B cell (primary cell): ENCODE results near the gene GNAT2. TPM values are rescaled to one million over a fixed set of nuclear protein-coding genes. Genes with fewer than 3 reads are reported as not detected.

Experiments
- ATAC-seq: fragments of 200-7000 bp; cut with Tn5 transposase; one replicate; pipeline ENCODE4 v1.10.0; 2021; ENCODE audit warnings: low read depth, mild to moderate bottlenecking, moderate number of reproducible peaks, moderate library complexity
- CTCF ChIA-PET: fragments of 350-600 bp; sonication (Branson Sonifier 250); formaldehyde crosslinking; loops from one replicate; lab custom pipeline; 2021; ENCODE audit warnings: antibody characterized with exemption, inconsistent platforms; lab: Charles Lee
- POLR2A ChIA-PET: fragments of 350-600 bp; sonication (Branson Sonifier 250); formaldehyde crosslinking; loops from one replicate; lab custom pipeline; 2021; ENCODE audit warnings: antibody characterized with exemption; lab: Charles Lee
- DNase-seq: peaks from one replicate; pipeline ENCODE4 v3.0.0; 2013
- H2AFZ ChIP-seq: 2 replicates; pipeline ENCODE4 v1.6.1; 2012; ENCODE audit warnings: mild to moderate bottlenecking, low read depth, low read length; ENCODE audit not compliant: insufficient read depth, poor library complexity, severe bottlenecking
- H3K27ac ChIP-seq, 2 donors: 1 replicate in 1 of 2; 2 replicates in 1 of 2; pipeline ENCODE4 v1.5.1; 2012 to 2013; ENCODE audit warnings: low read length in 2 of 2, mild to moderate bottlenecking in 2 of 2, moderate library complexity in 1 of 2
- H3K27me3 ChIP-seq, 4 experiments: fragments of 200-600 bp in 1 of 4; sonication (generic) in 1 of 4; replicated peaks in 1 of 4; 1 replicate in 2 of 4; 2 replicates in 2 of 4; pipeline versions ENCODE4 v1.6.1 to v1.7.0; 2013 to 2016; ENCODE audit warnings: low read length in 3 of 4, mild to moderate bottlenecking in 2 of 4, mixed read lengths in 1 of 4, moderate library complexity in 1 of 4; ENCODE audit not compliant: insufficient read depth in 4 of 4, control insufficient read depth in 3 of 4; ENCODE audit errors: control extremely low read depth in 1 of 4
- H3K36me3 ChIP-seq, 2 experiments: replicated peaks in 1 of 2; 1 replicate in 1 of 2; 2 replicates in 1 of 2; pipeline versions ENCODE4 v1.6.1 to v1.7.1; 2013; ENCODE audit warnings: low read length in 1 of 2; ENCODE audit not compliant: insufficient read depth in 2 of 2, control insufficient read depth in 1 of 2; ENCODE audit errors: control extremely low read depth in 1 of 2, extremely low read depth in 1 of 2
- H3K4me1 ChIP-seq, 2 donors: fragments of 200-600 bp in 1 of 2; sonication (generic) in 1 of 2; 1 replicate in 1 of 2; 2 replicates in 1 of 2; pipeline versions ENCODE4 v1.5.1 to v1.6.1; 2013 to 2017; ENCODE audit warnings: low read length in 2 of 2; ENCODE audit not compliant: control insufficient read depth in 2 of 2, insufficient read depth in 2 of 2
- H3K4me2 ChIP-seq: replicated peaks from 2 replicates; pipeline ENCODE3; 2012; ENCODE audit warnings: mild to moderate bottlenecking, low read depth, low read length; ENCODE audit not compliant: poor library complexity, severe bottlenecking
- H3K4me3 ChIP-seq, 5 experiments: fragments of 200-600 bp in 1 of 5; sonication (generic) in 1 of 5; 1 replicate in 3 of 5; 2 replicates in 2 of 5; pipeline versions ENCODE4 v1.5.1 to v1.7.0; 2011 to 2016; ENCODE audit warnings: low read length in 4 of 5, mild to moderate bottlenecking in 4 of 5, low read depth in 2 of 5, control low read depth in 1 of 5, moderate library complexity in 1 of 5; ENCODE audit not compliant: insufficient read depth in 1 of 5; ENCODE audit errors: control extremely low read depth in 1 of 5, extremely low read depth in 1 of 5
- H3K79me2 ChIP-seq: fragments of 200-600 bp; sonication (generic); one replicate; pipeline ENCODE4 v1.6.0; 2016; ENCODE audit warnings: low read length; ENCODE audit not compliant: control insufficient read depth, insufficient read depth
- H3K9ac ChIP-seq: fragments of 200-600 bp; sonication (generic); 2 replicates; pipeline ENCODE4 v1.6.1; 2017; ENCODE audit warnings: mild to moderate bottlenecking, low read length, moderate library complexity
- H3K9me3 ChIP-seq, 3 donors: one replicate each; pipeline versions ENCODE4 v1.6.1 to v1.7.1; 2013; ENCODE audit warnings: low read length in 2 of 3; ENCODE audit not compliant: control insufficient read depth in 2 of 3, insufficient read depth in 1 of 3; ENCODE audit errors: control extremely low read depth in 1 of 3
- H4K20me1 ChIP-seq: 2 replicates; pipeline ENCODE4 v1.6.0; 2012; ENCODE audit warnings: mild to moderate bottlenecking, low read length; ENCODE audit not compliant: insufficient read depth, control insufficient read depth, poor library complexity, severe bottlenecking
- H3K27ac Mint-ChIP-seq: one replicate; pipeline ENCODE4 v1.8.0; 2021; ENCODE audit warnings: mixed read lengths
- H3K27me3 Mint-ChIP-seq: one replicate; pipeline ENCODE4 v1.8.0; 2021; ENCODE audit warnings: mixed read lengths
- H3K4me1 Mint-ChIP-seq: one replicate; pipeline ENCODE4 v1.8.0; 2021; ENCODE audit warnings: mixed read lengths
- H3K4me3 Mint-ChIP-seq: one replicate; pipeline ENCODE4 v1.8.0; 2021; ENCODE audit warnings: mixed read lengths
- H3K9me3 Mint-ChIP-seq: one replicate; pipeline ENCODE4 v1.8.0; 2022; ENCODE audit warnings: mixed read lengths; ENCODE audit not compliant: insufficient read depth
- CTCF ChIP-seq: fragments of 200-600 bp; IDR thresholded peaks from one replicate; pipeline ENCODE4 v1.8.0; 2022; ENCODE audit warnings: antibody characterized with exemption, mild to moderate bottlenecking
- EZH2 ChIP-seq: IDR thresholded peaks from 2 replicates; pipeline ENCODE4 v1.6.1; 2012; ENCODE audit warnings: borderline replicate concordance, low read depth, mild to moderate bottlenecking, moderate library complexity, low read length; ENCODE audit not compliant: insufficient read depth, poor library complexity, severe bottlenecking
- WGBS: methylation state at CpG from one replicate; pipeline ENCODE4 v1.1.5; 2013; ENCODE audit warnings: missing lambda C conversion rate; ENCODE audit not compliant: insufficient coverage; 5-methylcytosine and 5-hydroxymethylcytosine counted together
- intact Hi-C: fragments of 100-400 bp; cut with micrococcal nuclease; formaldehyde crosslinking; loops from one replicate; pipeline ENCODE4 v1.10.0; 2022
- polyA plus RNA-seq: library from polyadenylated mRNA; depleted of rRNA; stranded (reverse); fragments of >200 nt; gene quantifications from 2 replicates; pipeline ENCODE4 v1.2.3, GENCODE V29; 2012
- total RNA-seq, 2 donors: library from RNA; stranded (reverse); fragments of 120-200 nt in 1 of 2; gene quantifications; 1 replicate in 1 of 2; 2 replicates in 1 of 2; pipeline versions ENCODE4 v1.2.3 to v1.2.4, GENCODE V29; 2013 to 2022

The GNAT2 gene
- total and polyA plus RNA-seq, 2 donors (not counting 1 experiment from before 2014, with no cell fraction given): not detected

DNA sequence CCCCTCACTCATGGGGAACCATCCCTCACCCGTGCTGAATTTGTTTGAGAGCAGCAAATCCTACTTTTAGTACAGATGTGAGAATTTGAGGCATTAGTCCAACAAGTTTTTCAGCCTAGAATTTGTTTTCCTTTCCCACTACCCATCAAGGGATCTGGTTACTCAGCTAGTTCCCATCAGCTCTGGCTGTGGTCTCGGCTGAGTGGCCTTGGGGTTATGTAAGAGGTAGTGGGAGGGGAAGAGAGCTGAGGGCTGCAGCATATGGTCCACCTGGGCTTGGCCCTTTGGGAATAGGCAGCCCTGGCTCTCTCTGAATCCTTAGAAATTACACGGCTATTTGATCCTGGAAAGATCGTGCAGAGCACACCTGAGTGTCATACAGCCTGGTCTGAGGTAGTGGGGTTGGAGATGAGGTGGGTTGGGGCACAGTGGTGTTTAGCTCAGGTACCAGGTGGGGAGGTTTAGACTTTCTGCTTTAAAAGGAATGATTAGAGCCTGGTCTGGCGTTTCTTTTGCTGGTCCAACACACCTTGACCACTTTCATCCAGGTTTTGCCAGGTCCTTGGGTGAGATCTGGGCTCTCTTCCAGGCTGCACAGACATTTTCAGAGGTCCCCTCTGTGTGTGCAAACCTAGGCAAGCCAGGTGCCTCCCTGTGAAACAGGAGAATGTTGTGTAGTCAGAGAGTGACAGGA lies 40.7 kb upstream of the GNAT2 start:
- Mint-ChIP-seq H3K4me1 (peaks cover 19% of the 10 kb centered on the region), H3K9me3 (no peaks in the 10 kb centered on the region), H3K4me3 (no peak overlapping the region), H3K27ac (no peak overlapping the region), H3K27me3 (no peaks in the 10 kb centered on the region)
- no peak overlapping the region for H2AFZ ChIP-seq
- peaks cover 9 to 15% of the 10 kb centered on the region in 2 donors for H3K4me1 ChIP-seq
- 85% methylated on average over 4 of the region's 5 CpGs for WGBS
- peaks cover 0 to 16% of the 10 kb centered on the region in 2 experiments for H3K36me3 ChIP-seq
- H4K20me1 ChIP-seq: no peaks in the 10 kb centered on the region
- ChIA-PET CTCF (interaction anchor here (1.0 kb wide), 1 partner anchor 20 kb away, joined by 3 read pairs; no protein-coding TSS in a partner anchor), POLR2A (no interaction called here)
- no peak overlapping the region for H3K4me2 ChIP-seq
- no peak for TF ChIP-seq EZH2
- no peak overlapping the region for H3K9ac ChIP-seq
- no peaks in the 10 kb centered on the region for H3K79me2 ChIP-seq
- ATAC-seq (no peak), DNase-seq (no peak)
- H3K4me3 ChIP-seq: no peak overlapping the region
- intact Hi-C loops: loop anchor here (10.0 kb wide), 1 partner anchor 175 kb away; the partner anchor contains the start of gene ATXN7L2
- no peaks in the 10 kb centered on the region for H3K27me3 ChIP-seq
- no peaks in the 10 kb centered on the region for H3K9me3 ChIP-seq
- H3K27ac ChIP-seq: no peak overlapping the region

GRCh38 chr1:109659145-109659544 lies 39.7 kb upstream of the GNAT2 start:
- peaks cover 11 to 17% of the 10 kb centered on the region in 2 donors for H3K4me1 ChIP-seq
- H3K9me3 ChIP-seq: no peaks in the 10 kb centered on the region
- no peak overlapping the region for H3K4me3 ChIP-seq
- H3K9ac ChIP-seq: no peak overlapping the region
- ChIA-PET CTCF (interaction anchor here (5.8 kb wide), 1 partner anchor 18 kb away, joined by 42 read pairs; no protein-coding TSS in a partner anchor), POLR2A (no interaction called here)
- no peaks in the 10 kb centered on the region for H3K27me3 ChIP-seq
- peaks cover 26% of the 10 kb centered on the region for H3K4me1 Mint-ChIP-seq
- peaks cover 0 to 16% of the 10 kb centered on the region in 2 experiments for H3K36me3 ChIP-seq
- intact Hi-C loops: loop anchor here (10.0 kb wide), 1 partner anchor 174 kb away; the partner anchor contains the start of gene ATXN7L2
- WGBS: 100% methylated on average over 1 of the region's 2 CpGs
- H3K4me2 ChIP-seq: no peak overlapping the region
- no peak overlapping the region for H3K4me3 Mint-ChIP-seq
- no peak for DNase-seq
- no peak overlapping the region for H2AFZ ChIP-seq
- no peaks in the 10 kb centered on the region for H4K20me1 ChIP-seq
- no peaks in the 10 kb centered on the region for H3K27me3 Mint-ChIP-seq
- ATAC-seq: no peak
- no peak overlapping the region for H3K27ac ChIP-seq
- H3K27ac Mint-ChIP-seq: no peak overlapping the region
- TF ChIP-seq CTCF: no peak
- H3K79me2 ChIP-seq: no peaks in the 10 kb centered on the region
- H3K9me3 Mint-ChIP-seq: no peaks in the 10 kb centered on the region
